Measurements from ENCODE around the gene GPC5.

- TF ChIP-seq CTCF (IDR thresholded peaks at IDR 0.05; ENCODE audit: low read depth, low read length) (no peak), EZH2phosphoT487 (IDR thresholded peaks at IDR 0.05; ENCODE audit: low read depth) (no peak)
Observed at GRCh38 chr13:91882918-91883317, 484.5 kb downstream of the GPC5 start.

All from OCI-LY3 (cell line).